Pancreas (tissue), 10 donors: ENCODE measurements around the gene NFATC2IP. TPM values are rescaled to one million over a fixed set of nuclear protein-coding genes. Genes with fewer than 3 reads are reported as not detected.
A peak's percentile ranks its signal among the peaks of the same experiment; 100 is the strongest.
"Not testable (repeated sequence)": the region's sequence is repeated elsewhere in the genome, so short reads cannot be mapped to it uniquely, and the experiment has no call there.

ENCODE experiments used
- ATAC-seq, 4 donors: fragments of 200-7000 bp; cut with Tn5 transposase; one replicate each; pipeline versions ENCODE4 v1.8.0 to v1.9.1; 2020; ENCODE audit warnings: mild to moderate bottlenecking in 4 of 4, moderate library complexity in 4 of 4
- DNase-seq, 6 donors: peaks; one replicate each; pipeline ENCODE4 v3.0.0-alpha.2; 2020
- FAIRE-seq: peaks from 2 replicates; lab custom pipeline; 2012; peaks lifted over from hg19 to GRCh38; lab: Jason Lieb, UNC
- H3K27ac ChIP-seq, 4 donors: fragments of 200-600 bp; sonication (generic); 1 replicate in 3 of 4; 2 replicates in 1 of 4; pipeline versions ENCODE4 v1.5.0 to v1.8.0; 2020
- H3K27me3 ChIP-seq, 4 donors: fragments of 200-600 bp; one replicate each; pipeline ENCODE4 v1.8.0; 2021
- H3K36me3 ChIP-seq, 3 donors: fragments of 200-600 bp; sonication (generic) in 1 of 3; one replicate each; pipeline versions ENCODE4 v1.5.0 to v1.8.0; 2020 to 2021
- H3K4me1 ChIP-seq, 3 donors: fragments of 200-600 bp; one replicate each; pipeline ENCODE4 v1.8.0; 2021
- H3K4me3 ChIP-seq, 4 donors: fragments of 200-600 bp; sonication (generic) in 2 of 4; one replicate each; pipeline versions ENCODE4 v1.5.0 to v1.8.0; 2020 to 2021
- H3K9me3 ChIP-seq, 4 donors: fragments of 200-600 bp; one replicate each; pipeline ENCODE4 v1.8.0; 2021
- CTCF ChIP-seq, 4 donors: fragments of 200-600 bp; sonication (generic) in 3 of 4; IDR thresholded peaks; one replicate each; pipeline versions ENCODE4 v1.5.0 to v1.8.0; 2021; ENCODE audit warnings: antibody characterized with exemption in 4 of 4
- WGBS, 2 donors: extraction: QIAGEN DNeasy Blood & Tissue Kit; methylation state at CpG; one replicate each; pipeline ENCODE4 v1.1.7; 2013; 5-methylcytosine and 5-hydroxymethylcytosine counted together
- intact Hi-C, 3 donors: fragments of 100-400 bp; cut with DNase I; formaldehyde crosslinking; loops; one replicate each; pipeline versions ENCODE4 v1.11.1 to v1.14.2; 2022
- polyA plus RNA-seq, 2 donors: library from polyadenylated mRNA; stranded (reverse); fragments of 200-250 nt; gene quantifications; one replicate each; pipeline ENCODE4 v1.2.3, GENCODE V29; 2013
- total RNA-seq, 6 donors: library from RNA; stranded (reverse); fragmentation: NEBNext Ultra II Directional in 4 of 6; extraction: Animal tissue kit (Norgen Biotek cat#: 25700) in 4 of 6; gene quantifications; one replicate each; pipeline versions ENCODE4 v1.2.1 to v1.2.4, GENCODE V29; 2021 to 2023
- donor health status: healthy with polysubstance abuse.
- donor health status: DM: no; HTN: no; CAD: no; lungs with moderate emphysema.
- donor health status: DM: no; HTN: no; CAD: no.
- donor health status: control.
- donor health status: control.
- donor health status: Bipolar disorder and iron deficiency.
- donor health status: DM: yes; HTN: yes; CAD: no.
- donor health status: DM: no; HTN: no; CAD: no.
- donor health status: DM: no; HTN: no; CAD: no.
- donor health status: DM: yes; HTN: yes; CAD: no.

The NFATC2IP gene
- total and polyA plus RNA-seq, 8 donors: 9.2 to 22.0 (median 12.6) TPM

GRCh38 chr16:28974437-28975157 is 23.9 kb downstream of the NFATC2IP start, which contains the start of gene SPNS1:
SPNS1 (plus strand) TSS chr16:28974778; CDS start chr16:28975152, 374 bp downstream.
- peak; percentile 96 to 99 (median 97) for DNase-seq
- Histone ChIP-seq H3K9me3 (no peaks in the 10 kb centered on the region), H3K36me3 (no peaks in the 10 kb centered on the region), H3K4me3 (peak within 1 kb of the TSS; percentile 90 to 99 (median 94)), H3K27ac (peak within 1 kb of the TSS in 3 of 4 donors; percentile 38 to 61 (median 59)), H3K27me3 (no peaks in the 10 kb centered on the region), H3K4me1 (peaks cover 0 to 9% (median 6%) of the 10 kb centered on the region in 3 donors)
- WGBS, 2 donors: 0% methylated on average over 59 to 60 of the region's 60 CpGs
- no peak for TF ChIP-seq CTCF (IDR thresholded peaks at IDR 0.05)
- intact Hi-C loops: no loop called here
- no peak for FAIRE-seq
- ATAC-seq: peak; percentile 95 to 99 (median 98)

- WGBS, 2 donors: 5% methylated on average over 30 of the region's 30 CpGs
- intact Hi-C loops: no loop called here
- H3K36me3 ChIP-seq: no peaks in the 10 kb centered on the region
- TF ChIP-seq CTCF (IDR thresholded peaks at IDR 0.05): no peak
- DNase-seq: peak in 2 of 6 donors; percentile 23 to 46
- FAIRE-seq: no peak
- no peaks in the 10 kb centered on the region for H3K27me3 ChIP-seq
- peaks cover 0 to 9% (median 6%) of the 10 kb centered on the region in 3 donors for H3K4me1 ChIP-seq
- peak overlapping the region; percentile 90 to 99 (median 94) for H3K4me3 ChIP-seq
- H3K9me3 ChIP-seq: no peaks in the 10 kb centered on the region
- H3K27ac ChIP-seq: peak overlapping the region in 1 of 4 donors; percentile 30
- peak in 1 of 4 donors; percentile 4 for ATAC-seq
Observed at GRCh38 chr16:28975158-28975599, 24.4 kb downstream of the NFATC2IP start.

GRCh38 chr16:28977703-28978662 is 27.2 kb downstream of the NFATC2IP start:
- DNase-seq (peak in 1 of 6 donors; percentile 20), FAIRE-seq (no peak), ATAC-seq (peak in 1 of 4 donors; percentile 17)
- intact Hi-C loops: no loop called here
- WGBS, 2 donors: 62 to 69% methylated on average over 10 to 11 of the region's 11 CpGs
- H3K36me3 ChIP-seq: no peaks in the 10 kb centered on the region
- H3K4me3 ChIP-seq: no peak overlapping the region
- no peak overlapping the region for H3K27ac ChIP-seq
- no peaks in the 10 kb centered on the region for H3K9me3 ChIP-seq
- peak; percentile 42 to 56 (median 48) for TF ChIP-seq CTCF (IDR thresholded peaks at IDR 0.05)
- H3K27me3 ChIP-seq: no peaks in the 10 kb centered on the region
- peaks cover 0 to 9% (median 6%) of the 10 kb centered on the region in 3 donors for H3K4me1 ChIP-seq

GRCh38 chr16:28980330-28980729 is 29.6 kb downstream of the NFATC2IP start:
- FAIRE-seq, H3K27me3 ChIP-seq, H3K9me3 ChIP-seq, intact Hi-C loops, H3K27ac ChIP-seq, H3K4me3 ChIP-seq, H3K4me1 ChIP-seq, DNase-seq, ATAC-seq: not testable (repeated sequence)
- WGBS, 2 donors: 86 to 96% methylated on average over 6 to 7 of the region's 7 CpGs
- H3K36me3 ChIP-seq: peaks cover 0 to 11% (median 0%) of the 10 kb centered on the region in 3 donors

- no peak for ATAC-seq
- no peak for TF ChIP-seq CTCF (IDR thresholded peaks at IDR 0.05)
Observed at GRCh38 chr16:28980929-28981328, 30.2 kb downstream of the NFATC2IP start.

More at GRCh38 chr16:28980929-28981328, 30.2 kb downstream of the NFATC2IP start:
- DNase-seq (no peak), FAIRE-seq (no peak)
- intact Hi-C loops: no loop called here
- peaks cover 0 to 11% (median 0%) of the 10 kb centered on the region in 3 donors for H3K36me3 ChIP-seq
- no peaks in the 10 kb centered on the region for H3K9me3 ChIP-seq
- H3K4me3 ChIP-seq: no peak overlapping the region
- no peak overlapping the region for H3K27ac ChIP-seq
- 96 to 97% methylated on average over 7 of the region's 7 CpGs for WGBS, 2 donors
- no peaks in the 10 kb centered on the region for H3K27me3 ChIP-seq
- H3K4me1 ChIP-seq: peaks cover 0 to 2% (median 0%) of the 10 kb centered on the region in 3 donors
